NCI-H146 treated with DMSO at 0.1 percent for 48 hours (cell line): ENCODE results near the gene WDR54.
"Not testable (repeated sequence)": the region's sequence is repeated elsewhere in the genome, so short reads cannot be mapped to it uniquely, and the experiment has no call there.

Experiments used
- DNase-seq: peaks from one replicate; lab custom pipeline; 2025; ENCODE audit not compliant: unreplicated experiment; lab: John Stamatoyannopoulos, UW

WDR54 gene

DNA sequence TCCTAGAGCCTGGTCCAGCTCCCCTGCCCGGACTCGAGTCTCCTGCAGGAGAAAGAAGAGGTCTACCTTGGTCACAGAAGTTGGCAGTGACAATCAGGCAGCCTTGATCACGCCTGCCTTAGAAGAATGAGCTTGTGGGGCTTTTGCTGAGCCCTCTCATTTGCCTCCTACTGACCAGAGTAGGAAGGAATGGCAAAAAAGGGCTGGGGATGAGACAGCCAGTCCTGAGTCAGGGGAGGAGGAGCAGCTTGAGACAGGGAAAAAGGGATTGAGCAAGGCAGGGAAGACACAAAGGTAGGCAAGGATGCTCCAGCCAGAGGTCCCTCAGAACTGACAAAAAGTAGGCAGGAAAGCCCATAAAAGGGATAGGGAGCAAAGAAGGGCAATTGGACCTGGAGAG, 6.0 kb downstream of the WDR54 start:
- no peak for DNase-seq

DNA sequence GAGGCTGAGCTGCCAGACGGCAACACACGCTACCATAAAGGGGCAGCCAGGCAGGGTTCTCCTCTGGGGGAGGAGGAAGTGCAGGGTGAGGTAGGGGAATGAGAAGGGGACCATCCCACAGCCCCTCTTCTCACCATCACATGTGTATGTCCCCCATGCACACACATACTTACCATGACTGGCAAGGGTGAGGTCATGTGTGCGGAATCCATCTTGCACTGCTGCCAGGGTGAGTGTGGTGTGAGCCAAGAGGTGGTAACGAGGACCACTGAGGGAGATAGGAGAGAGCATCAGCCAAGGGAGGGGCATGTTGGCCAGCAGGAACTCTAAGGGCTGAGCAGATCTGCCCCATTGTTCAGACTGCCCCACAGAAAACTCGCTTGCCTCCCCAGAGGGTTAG, 7.1 kb downstream of the WDR54 start:
- DNase-seq = no peak

DNA sequence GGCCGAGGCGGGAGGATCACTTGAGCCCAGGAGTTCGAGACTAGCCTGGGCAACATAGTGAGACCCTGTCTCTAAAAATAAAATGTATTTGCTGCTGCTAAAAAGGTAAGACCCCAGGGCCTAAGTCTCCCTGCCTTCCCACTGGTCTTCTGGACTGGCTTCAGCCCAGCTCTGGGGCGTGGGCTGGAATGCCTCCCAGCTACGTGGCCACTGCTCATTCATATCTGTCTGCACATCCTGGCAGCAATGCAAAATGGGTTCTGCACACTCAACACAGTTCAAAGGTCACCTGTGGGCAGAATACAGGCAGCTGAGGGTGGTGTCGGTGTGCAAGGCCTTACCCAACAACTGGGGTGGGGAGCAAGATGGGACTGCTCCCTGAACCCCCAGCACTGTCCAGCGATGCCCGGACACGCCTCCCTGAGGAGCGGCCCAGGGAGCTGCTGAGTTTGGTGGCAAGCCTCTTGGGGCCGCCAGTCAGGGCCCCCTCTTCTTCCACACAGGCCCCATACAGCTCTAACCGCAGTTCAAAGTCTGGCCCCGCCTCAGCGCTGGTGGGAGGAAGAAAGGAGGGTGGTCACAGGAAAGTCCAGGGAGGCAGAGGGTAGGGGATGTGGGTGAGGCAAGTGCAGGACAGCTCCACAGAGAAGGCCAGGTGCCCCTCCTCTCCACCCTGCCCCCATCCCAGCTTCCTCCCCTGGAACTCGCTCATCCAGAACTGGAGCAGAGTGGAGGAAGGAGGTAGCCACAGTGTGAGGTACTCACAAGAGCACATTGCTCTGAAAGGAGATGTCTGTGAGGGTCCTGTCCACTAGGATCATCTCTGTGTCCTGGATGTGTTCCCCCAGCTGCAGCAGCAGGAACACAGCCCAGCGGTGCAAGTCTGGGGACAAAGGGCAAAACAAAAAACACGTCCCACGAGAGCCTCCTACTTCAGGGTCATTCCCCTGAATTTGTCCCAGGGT, 8.2 kb downstream of the WDR54 start:
- no peak for DNase-seq

DNA sequence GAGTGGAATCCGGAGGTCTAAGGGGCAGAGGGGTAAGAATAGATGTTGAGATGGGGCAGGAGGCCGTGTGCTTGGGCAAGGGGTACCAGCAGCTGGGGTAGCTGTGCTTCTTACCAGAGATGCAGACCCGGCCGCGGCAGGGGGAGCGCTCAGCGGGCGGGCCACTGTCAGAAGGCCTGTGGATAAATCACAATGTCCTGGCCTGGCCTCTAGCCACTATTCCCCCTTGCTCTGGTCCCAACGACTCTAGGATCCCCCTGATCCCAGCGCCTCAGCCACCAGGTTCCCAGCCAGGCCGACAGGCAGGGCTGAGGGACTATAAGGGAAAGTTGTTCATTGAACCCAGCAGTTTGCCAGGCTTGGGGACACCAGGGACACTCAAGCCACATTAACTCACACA, 9.0 kb downstream of the WDR54 start:
- no peak for DNase-seq

DNA sequence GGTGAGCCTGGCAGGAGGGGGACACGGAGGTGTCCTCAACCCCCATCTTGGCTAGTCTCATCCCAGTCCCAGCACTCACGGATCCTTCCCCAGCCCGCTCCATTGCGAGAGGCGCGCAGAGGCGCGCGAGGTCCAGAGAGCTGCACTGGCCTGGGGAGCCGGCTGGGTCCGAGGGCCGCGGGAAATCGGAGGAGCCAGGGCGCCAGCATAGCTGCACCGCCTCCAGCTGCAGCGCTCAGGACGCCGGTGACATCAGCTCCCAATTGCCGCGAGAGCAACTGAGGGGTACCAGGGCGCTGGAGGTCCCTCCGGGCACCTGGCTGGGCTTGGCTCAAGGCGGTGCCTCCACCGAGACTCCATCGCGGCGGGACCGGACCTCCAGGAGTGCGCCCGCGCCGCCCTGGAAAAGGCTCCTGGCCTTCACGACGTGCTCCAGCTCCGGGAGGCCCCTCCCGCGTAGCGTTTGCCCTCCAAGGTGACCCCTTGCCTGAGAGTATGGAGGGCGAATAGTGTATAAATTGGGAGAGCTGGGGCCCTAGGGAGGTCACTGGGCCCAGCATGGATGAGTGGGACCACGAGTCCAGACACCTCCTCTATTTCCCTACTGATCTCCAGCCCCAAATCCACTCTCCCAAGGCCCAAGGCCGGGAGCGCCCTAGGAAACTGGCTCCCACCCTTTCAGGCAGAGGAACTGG, 14.7 kb downstream of the WDR54 start:
- DNase-seq = no peak

DNA sequence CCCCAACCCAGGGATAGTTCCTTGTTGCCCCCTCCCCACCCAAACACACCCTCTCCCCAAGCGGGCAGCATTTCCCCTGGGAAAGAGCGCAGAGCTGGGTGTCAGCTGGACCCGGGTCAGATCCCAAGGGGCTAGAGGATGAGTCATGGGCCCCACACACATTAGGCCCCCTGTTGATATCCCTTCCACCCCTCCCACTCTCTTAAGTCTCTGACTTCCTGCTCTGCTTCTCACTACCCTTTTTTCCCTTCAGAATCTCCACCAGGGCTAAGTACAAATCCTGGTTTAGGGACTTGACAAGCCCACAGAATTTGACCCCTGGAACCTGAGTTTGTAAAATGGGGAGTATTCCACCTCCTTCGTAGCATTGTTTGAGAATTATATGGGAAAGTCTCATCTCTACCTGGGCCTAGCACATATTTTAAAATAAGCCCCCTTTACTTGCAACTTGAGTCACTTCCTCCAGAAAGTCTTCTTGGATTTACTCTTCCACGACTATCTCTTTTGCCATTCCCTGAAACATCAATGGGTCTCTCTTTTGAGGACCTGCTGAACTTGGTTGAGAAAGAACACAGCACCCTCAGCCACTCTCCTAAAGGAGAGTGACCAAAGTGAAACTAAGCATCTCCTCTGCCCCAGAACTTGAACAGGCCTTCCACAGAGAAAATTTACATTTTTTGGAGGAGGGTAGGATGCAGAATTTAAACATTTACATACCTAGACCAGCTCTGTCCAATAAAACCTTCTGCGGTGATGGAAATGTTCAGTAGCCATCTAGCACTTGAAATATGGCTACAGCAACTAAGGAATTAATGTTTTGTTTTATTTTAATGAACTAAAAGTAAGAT, 15.5 kb downstream of the WDR54 start:
- no peak for DNase-seq

DNA sequence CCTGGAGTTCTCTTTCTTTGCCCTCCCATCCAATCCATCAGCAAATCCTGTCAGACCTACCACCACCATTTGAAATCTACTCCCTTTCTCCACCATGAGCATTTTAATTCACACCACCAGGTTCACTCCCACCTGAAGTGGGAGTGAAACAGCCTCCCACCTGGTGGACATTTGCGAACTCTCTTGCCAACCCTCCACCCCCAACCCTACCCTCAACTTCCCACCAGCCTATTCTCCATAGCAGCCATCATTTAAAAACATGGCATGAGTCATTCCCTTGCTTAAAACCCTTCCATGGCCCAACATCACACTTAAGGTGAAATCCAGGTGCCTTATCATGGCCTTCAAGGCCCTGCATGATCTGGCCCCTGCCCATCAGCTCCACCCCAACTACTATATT, 16.7 kb downstream of the WDR54 start:
- DNase-seq = no peak

DNA sequence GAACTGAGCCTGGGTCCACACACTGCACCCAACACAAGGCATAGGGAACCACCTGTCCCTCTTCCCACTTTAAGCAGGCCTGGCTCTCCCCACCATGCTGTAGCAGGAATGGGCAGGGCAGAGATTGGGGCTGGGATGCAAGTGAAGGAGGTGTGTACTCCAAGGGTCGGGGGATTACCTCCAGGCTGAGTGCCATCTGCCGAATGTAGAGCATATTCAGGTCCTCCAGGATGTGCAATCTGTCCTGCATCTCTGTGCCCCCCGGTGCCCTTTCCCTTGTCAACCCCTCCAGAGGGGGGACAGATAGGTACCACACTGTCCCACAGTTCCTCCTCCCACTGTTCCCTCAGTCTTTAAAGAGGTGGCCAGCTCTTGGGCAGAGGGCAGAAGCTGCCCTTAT, 17.8 kb downstream of the WDR54 start:
- no peak for DNase-seq

DNA sequence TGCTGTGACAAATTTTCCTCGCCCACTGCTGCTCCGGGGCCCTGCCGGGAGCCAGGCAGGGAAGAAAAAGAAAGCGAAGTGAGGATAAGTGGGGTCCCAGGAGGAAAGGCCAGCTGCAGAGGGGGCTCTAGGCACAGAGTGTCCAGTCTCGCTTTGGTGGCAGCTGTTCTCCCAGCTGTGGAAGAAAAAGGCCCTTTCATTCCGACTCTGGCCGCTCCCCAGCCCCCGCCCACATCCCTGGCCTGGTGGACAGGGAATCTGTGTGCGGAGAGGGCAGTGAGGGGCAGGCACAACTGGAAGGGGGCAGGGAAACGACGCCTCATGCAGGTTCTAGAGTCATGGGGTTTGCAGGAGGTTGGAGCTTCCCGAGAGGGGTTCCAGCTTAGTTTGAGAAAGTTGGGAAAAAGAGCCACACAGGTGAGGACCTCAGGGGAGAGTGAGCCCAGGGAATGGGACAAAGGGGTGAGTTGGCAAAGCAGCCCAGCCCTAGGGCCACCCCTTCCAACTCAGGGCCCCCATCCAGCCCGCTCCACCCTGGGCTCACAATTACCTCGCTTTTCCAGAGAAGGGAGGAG, 18.4 kb downstream of the WDR54 start:
- no peak for DNase-seq

DNA sequence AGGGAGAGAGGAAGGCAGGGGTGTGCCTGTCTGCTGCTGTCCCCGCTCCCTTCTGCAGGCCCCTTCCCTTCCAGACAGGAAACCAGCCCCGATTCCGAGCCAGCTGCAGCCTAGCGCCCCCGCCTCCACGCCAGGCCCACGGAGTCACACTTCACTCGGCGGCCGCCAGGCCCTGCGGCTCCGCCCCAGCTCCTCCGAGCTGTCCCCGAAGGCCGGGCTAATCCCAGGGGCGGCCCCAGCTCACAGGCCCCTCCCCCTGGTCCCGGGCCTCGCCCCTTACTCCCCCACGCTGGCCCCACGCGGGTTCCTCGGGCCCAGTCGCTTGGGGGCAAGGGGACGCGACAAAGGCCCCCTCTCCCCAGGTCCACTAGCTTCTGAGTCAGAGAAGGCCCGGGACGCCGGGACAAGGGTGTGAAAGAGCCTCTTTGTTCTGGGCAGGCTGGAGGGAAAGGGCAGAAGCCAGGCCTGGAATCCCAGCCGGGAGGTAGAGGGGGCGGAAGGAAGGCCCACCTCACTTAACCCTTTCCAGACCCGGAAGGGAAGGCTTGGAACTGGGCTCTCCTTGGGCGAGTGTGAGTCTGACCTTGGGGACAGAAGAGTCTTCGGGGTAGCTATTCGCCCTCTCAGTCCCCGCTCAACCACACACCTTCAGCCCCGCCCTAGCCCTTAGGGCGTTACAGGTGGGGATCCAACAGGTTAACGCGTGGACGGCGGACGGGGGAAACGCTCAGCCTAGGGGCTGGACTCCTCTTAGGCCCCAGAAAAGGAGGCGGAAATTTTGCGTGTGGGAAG, 19.0 kb downstream of the WDR54 start:
- DNase-seq = peak; percentile 63

DNA sequence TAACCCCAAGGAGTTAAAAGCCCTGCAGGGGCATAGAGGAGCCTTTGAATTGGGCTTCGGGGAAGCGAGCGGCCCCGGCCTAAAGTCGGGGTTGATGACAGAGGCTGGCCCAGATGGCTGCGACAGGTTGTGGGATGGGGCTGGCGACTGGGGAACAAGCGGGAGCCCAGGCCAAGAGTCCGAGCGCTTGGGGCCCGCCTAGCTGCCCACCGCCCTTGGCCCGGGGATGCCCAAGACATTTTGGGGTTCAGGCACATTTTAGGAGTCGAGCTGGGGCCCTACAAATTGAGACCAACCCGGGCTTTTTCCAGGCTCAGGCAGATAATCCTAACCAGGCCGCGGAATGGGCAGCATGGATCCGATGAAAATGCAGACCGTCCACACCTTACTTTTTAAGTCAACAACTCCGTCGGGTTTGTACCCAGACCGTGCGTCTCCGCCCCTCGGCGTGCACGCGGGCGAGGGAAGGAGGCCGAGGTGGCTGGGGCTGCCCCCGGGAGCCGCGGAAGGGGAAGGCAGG, 19.7 kb downstream of the WDR54 start:
- DNase-seq = no peak

DNA sequence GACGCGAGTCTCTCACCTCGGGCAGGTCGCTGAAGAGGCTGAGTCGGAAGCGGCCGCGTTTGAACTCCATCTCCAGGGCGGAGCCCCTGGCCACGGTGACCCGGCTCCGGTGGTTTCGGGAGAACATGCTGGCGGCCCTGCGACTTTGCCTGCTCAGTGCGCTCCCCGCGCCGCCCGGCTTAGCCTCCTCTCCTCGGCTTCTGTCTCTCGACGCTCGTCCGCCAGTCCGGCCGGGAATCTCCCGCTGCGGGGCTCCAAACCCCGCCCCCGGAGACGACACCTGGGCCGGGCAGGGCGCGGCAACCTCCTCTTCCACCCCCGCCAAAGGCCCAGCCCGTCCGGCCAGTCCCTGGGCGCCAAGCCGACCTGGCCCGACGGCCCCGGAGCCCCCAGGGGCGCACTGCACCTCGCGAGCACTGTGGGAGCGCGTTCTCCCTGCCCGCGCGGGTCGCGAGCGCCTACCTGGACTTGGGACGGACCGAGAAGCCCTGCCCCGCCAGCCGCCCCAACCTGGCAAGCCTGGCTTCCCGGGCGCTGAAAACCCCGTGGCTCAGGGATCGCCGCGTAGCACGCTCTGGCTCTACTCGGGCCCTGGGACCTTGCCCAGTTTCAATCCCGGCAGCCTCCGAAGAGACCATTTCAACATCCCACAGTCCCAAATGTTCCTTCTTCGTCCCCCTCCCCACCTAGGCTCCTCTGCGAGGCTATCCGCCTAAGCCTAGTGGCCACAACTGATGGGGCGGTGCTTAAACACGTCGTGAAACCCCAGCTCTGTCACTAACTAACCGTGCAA, 20.4 kb downstream of the WDR54 start, which contains the start of gene RTKN:
TSS of gene RTKN (minus strand) at position 248 of the 793 bp plus-strand sequence. CDS start at position 127, 121 bp downstream.
- no peak for DNase-seq

DNA sequence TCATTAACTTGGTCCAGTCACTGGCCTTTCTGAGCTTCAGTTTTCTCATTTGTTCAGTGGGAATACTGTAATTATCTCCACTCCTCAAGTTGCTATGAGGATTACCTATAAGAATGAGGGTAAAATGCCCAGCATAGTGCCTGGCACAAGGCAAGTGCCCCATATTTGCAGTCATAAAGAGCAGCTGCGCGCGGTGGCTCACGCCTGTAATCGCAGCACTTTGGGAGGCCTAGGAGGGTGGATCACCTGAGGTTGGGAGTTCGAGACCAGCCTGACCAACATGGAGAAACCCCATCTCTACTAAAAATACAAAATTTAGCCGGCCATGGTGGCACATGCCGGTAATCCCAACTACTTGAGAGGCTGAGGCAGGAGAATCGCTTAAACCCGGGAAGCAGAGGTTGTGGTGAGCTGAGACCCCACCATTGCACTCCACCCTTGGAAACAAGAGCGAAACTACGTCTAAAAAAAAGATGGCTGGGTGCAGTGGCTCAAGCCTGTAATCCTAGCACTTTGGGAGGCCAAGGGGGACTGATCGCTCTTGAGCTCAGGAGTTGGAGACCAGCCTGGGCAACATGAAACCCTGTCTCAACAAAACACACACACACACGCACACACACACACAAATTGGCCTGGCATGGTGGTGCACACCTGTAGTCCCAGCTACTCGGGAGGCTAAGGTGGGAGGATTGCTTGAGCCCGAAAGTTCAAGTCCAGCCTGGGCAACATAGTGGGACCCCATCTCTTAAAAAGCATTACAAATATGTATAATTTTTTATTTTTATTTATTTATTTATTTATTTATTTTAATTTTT, 21.2 kb downstream of the WDR54 start:
- not testable (repeated sequence) for DNase-seq

DNA sequence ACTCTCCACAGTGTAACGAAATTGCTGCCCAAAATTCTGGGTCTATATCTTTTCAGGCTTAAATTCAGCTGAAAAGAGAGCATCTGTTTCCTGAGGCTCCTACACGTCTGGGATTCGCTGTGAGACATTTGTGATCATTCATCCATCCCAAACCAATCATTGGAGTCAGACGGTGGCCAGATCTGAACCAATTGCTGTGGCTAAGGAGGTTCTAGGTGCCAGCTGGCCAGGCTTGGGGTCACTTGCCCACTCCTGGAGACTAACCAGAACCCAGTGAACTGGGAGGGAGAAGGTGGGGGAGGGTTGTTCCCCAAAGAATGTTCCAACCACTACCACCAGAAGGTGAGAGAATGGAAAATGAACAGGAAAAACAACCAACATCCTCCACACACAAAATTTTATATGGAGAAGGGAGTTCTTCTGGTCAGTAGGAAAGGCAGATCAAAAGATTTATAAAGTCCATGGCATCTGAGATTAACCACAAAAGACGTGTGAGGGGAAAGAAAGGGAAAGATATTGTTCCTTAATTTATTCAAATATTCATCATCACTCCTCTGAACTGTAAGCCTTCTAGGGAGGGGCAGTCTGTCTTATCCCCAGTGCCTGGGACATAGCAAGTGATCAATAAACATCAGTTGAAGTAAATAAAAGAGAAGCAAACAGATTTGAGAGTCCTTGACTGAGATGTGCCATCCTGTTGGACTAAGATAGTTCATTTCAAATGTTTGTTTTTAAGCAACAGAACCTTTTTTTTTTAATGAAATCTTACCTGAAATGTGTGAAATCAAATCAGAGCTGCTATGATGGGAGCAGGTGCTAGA, 23.2 kb downstream of the WDR54 start:
- no peak for DNase-seq

DNA sequence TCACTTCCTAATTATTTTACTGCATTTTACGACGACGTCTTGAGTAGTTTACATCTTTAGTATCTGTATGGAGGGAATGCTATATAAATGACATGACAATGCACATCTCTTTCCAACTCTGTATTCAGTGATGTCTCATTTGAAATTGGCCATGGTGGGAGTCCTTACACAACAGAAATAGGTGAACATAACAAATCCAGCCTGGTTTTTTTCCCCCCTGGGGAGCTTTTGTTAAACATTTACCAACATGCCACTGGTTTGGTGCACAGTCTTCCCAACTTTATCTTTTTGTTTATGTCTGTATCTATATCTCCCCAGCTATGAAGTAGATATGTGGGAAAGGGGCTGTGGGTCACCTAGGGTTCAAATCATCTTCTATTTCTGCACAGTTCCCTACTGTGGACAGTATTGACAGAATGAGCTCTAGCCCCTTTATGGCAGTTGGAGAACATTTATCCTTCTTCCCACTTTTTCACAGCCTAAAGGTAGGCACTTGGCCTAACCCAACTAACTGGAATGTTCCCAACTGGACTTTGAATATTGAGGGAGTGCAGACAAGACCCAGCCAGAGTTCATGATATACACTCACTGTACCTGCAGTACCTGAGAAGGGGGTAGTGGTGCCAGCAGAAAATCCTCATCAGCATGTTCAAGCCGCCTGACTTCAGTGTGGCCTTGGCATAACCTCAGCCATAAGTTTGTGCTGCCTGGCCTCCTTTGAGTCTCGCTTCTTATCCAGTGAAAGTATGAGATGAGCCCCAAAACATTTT, 25.9 kb downstream of the WDR54 start:
- no peak for DNase-seq

DNA sequence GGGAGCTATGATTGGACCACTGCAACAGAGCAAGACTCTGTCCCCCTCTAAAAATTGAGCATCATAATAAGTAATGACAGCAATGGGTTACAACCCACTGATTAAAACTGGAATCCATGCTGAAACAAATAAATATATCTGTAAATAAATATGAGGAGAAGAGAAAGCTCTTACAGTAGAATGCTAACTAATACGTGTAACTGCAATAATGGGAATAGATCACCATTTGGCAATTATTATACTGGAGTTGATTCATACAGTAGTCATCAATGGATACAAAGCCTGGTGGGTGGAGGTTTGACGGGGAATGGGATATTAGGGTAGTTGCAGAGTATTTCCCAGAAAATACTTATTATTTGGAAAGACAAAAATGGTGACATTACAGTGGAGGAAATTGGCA, 27.2 kb downstream of the WDR54 start:
- DNase-seq = no peak
